Measurements from ENCODE around the gene MED16.
"Not testable (repeated sequence)": the region's sequence is repeated elsewhere in the genome, so short reads cannot be mapped to it uniquely, and the experiment has no call there.

Gene MED16

DNA sequence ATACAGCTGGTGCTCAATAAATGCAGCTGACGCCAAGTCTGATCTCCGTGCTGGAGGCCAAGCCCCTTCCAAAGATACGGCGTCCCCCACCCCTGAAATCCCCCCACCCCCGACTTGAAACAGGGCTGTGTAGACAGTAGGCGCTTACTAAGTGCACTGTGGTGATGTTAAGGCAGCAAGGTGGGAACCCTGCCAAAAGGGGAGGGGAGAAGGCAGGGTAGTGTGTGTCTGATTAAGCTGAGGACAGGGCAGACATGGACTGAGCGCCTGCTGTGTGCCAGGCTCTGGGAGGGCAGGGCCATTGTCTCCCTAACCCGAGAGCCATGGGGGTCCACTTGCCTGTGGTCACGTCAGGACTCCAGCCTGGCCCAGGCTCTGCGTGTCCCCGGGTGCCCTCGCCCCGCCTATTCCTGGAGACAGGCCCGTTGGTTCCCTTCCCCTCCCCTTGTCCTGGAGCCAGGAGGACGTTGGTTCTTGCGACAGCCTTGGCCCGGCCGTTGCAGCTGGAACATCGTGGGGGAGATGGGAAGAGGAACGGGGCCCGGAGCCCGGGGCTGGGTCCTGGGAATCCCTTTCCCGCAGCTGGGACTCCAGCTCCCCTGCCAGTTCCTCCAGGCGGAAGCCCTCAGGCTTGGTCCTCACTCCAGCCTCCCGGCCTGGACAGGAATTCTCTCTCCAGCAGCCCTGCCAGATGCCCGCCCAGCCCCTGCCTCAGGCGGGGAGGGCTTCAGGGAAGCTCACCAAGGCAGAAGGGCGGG lies 42.6 kb downstream of the MED16 start:
- no peak for DNase-seq

DNA sequence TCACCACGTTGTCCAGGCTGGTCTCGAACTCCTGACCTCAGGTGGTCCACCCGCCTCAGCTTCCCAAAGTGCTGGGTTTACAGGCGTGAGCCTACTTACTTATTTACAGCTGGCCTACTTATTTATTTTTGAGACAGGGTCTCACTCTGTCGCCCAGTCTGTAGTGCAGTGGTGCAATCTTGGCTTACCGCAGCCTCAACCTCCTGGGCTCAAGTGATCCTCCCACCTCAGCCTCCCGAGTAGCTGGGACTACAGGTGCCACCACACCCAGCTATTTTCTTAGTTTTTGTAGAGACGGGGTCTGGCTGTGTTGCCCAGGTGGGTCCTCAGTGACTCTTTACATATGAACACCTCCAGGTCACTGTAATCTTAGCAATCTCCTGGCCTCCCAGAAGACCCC lies 43.8 kb downstream of the MED16 start:
- not testable (repeated sequence) for DNase-seq

DNA sequence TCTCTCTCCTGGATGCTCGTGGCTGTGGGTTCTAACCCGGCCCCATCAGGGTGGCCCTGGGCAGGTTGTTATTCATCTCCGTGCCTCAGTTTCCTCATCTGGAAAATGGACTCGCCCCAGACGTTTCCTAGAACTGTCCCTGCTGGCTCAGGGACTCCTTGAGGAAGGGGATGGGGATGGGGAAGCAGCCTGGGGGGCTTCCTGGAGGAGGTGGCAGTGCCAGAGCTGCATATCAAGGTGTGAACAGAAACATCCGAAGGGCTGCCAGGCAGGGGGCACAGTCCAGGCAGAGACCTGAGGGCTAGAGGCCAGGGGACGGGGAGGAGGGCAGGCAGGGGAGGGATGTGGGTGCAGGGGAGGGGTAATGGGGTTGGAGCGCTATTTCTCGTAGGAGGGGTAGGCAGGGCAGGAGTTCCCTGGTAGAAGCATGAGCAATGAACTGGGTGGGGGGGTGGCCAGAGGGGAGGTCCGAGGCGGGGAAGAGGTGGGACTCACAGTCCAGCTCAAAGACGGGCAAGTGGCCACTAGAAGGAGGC lies 44.5 kb downstream of the MED16 start:
- DNase-seq = no peak

DNA sequence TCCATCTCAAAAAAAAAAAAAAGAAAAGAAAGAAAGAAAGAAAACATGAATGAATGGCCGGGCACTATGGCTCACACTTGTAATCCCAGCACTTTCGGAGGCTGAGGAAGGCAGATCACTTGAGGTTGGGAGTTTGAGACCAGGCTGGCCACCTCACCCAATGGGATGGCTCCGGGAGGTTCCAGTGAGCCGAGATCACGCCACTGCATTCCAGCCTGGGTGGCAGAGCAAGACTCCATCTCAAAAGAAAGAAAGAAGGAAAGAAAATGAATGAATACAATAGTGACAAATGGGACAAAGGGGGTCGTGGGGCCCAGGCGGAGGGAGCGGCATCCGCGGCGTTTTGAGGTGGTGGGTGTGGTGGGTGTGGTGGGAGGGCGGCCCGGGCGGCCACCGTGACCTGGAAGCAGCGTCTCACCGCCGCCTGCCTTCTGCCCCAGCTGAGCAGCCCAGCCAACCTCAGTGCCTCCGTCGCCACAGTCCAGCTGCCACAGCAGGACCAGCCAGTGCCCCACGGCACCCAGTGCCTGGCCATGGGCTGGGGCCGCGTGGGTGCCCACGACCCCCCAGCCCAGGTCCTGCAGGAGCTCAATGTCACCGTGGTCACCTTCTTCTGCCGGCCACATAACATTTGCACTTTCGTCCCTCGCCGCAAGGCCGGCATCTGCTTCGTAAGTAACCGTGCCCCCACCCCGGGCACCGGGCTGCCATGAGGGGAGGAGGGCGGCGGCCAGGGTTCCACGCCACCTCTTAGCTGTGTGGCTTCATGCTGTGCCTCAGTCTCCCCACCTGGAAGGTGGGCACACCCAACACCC lies 47.1 kb downstream of the MED16 start:
- DNase-seq = no peak

DNA sequence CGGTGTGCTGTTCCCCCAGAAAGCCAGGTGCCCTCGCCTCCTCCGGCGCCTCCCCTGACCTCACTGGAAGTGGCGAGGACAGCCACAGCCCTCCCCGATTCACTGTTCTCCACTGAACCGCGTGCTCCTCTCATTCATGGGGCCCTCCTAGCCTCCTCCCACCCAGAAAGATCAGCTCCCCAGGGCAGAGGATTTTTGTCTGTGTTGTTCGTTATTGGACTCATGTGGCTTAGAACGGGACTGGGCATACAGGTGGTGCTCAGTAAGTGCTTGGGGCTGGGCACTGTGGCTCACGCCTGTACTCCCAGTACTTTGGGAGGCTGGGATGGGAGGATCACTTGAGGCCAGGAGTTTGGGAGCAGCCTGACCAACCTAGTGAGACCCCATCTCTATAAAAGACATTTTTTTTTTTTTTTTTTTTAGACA lies 48.4 kb downstream of the MED16 start:
- no peak for DNase-seq

DNA sequence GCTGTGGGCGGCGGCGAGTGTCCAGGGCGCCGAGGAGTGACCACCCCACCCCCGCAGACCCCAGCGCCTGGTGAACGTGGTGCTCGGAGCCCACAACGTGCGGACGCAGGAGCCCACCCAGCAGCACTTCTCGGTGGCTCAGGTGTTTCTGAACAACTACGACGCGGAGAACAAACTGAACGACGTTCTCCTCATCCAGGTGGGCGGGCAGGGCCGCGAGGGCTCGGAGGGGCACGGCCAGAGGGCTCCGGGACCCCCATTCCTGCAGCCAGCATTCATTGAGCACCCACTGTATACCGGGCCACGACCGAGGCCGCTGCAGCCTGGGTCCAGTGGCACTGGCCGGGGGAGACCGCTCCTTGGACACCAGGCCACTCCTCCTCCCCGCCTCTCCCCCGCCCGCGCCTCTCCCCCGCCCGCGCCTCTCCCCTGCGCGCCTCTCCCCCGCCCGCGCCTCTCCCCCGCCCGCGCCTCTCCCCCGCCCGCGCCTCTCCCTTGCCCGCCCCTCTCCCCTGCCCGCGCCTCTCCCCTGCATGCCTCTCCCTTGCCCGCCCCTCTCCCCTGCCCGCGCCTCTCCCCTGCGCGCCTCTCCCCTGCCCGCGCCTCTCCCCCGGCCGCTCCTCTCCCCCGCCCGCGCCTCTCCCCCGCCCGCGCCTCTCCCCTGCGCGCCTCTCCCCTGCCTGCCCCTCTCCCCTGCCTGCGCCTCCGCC lies 49.0 kb downstream of the MED16 start:
- DNase-seq = no peak

DNA sequence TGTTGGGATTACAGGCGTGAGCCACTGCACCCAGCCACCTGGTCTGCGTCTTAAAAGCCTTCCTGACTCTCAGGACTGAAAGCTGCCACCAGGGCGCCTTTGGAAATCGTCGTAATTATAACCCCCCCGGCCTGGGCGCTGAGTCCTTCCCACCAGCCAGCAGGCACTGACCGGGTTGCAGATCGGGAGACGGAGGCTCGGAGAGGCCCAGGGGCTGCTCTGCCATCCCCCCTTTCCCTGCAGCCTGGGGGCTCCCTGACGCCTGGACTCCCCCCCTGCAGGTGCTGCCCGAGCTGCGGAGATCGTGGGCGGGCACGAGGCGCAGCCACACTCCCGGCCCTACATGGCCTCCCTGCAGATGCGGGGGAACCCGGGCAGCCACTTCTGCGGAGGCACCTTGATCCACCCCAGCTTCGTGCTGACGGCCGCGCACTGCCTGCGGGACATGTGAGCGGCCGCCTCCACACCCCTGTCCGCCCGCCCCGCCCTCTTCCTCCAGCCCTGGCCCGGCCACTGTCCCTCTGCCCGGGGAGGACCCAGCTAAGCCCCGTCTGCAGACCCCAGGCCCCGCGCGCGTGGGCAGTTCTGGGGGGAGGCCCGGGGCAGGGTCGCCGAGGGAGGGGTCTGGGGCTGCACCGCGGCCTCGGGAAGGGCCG lies 49.7 kb downstream of the MED16 start:
- no peak for DNase-seq

DNA sequence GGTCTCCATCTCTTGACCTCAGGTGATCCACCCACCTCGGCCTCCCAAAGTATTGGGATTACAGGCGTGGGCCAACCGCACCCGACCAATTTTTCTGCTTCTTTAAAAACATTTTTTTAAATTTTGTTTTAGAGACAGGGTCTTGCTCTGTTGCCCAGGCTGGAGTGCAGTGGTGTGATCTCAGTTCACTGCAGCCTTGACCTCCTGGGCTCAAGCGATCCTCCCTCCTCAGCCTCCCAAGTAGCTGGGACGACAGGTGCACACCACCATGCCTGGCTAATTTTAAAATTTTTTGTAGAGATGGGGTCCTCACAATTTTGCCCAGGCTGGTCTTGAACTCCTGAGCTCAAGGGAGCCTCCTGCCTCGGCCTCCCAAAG lies 50.2 kb downstream of the MED16 start:
- DNase-seq = not testable (repeated sequence)

DNA sequence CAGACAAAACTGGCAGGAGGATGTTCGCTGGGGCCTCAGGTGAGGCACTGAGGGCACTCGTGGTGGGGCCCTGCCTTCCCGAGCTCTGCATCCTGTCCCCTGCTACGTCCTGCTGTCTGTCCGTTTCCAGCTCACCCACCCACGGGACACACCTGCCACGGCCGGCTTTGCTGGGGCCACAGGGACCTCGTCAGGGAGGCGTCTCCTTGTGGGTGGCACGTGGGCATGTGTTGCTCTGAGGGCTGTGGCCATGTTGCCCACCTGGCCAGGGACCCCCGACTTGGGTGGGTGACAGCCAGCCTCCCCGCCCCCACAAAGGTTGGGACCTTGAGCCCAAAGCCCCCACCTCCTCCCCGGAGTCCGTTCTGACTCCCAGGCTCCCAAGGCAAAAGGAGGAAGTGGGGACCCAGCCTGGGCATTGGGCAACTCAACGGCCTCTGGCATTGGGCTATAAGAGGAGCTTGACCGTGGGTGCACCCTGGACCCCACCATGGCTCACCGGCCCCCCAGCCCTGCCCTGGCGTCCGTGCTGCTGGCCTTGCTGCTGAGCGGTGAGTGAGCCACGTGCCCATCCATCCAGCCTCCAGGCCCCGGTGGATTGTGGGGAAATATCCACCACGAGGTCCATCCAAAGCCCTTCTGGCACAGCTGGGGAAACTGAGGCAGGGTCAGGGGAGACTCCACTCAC lies 52.3 kb downstream of the MED16 start, which contains the start of gene PRTN3:
TSS of gene PRTN3 (plus strand) at position 481 of the 688 bp plus-strand sequence. CDS start at position 491, 10 bp downstream.
- no peak for DNase-seq

DNA sequence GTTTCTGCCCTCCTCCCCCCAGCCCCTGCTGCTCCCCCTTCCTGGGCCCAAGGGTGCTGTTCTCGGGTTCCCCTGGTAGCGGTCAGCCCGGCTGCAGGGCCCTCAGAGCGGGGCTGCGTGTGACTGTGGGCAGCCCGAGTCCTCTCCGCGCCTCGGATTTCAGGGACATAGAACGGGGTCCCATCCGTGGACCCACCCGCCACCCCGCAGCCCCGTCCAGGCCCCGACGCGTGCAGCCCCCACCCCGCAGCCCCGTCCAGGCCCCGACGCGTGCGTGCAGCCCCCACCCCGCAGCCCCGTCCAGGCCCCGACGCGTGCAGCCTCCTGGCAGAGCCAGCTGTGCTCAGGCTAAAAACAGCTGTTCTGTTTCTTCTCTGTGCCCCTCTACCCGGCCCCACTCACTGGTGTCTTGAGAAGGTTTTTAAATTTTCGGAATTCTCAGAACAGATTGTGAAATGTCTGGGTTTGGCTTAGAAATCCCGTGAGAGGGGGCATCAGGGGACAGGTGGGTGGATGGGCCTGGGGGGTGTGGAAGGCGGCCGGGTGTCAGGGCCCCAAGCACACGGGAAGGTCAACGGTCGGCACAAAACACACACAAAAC lies 57.7 kb downstream of the MED16 start:
- DNase-seq = no peak

DNA sequence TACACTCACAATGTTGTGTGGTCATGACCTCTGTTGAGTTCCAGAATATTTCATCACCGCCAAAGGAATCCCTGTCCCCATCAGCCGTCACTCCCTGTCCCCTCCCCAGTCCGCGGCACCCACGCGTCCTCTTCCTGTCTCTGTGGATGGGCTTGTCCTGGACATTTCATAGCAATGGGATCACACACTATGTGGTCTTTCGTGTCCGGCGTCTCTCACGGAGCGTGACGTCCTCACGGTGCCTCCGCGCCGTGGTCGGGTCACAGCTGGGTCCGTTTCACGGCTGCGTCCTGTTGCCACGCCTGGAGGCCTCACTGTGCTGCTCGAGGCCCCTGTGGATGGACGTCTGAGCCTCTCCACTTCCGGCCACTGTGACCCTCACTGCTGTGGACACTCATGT lies 58.8 kb downstream of the MED16 start:
- DNase-seq = no peak

DNA sequence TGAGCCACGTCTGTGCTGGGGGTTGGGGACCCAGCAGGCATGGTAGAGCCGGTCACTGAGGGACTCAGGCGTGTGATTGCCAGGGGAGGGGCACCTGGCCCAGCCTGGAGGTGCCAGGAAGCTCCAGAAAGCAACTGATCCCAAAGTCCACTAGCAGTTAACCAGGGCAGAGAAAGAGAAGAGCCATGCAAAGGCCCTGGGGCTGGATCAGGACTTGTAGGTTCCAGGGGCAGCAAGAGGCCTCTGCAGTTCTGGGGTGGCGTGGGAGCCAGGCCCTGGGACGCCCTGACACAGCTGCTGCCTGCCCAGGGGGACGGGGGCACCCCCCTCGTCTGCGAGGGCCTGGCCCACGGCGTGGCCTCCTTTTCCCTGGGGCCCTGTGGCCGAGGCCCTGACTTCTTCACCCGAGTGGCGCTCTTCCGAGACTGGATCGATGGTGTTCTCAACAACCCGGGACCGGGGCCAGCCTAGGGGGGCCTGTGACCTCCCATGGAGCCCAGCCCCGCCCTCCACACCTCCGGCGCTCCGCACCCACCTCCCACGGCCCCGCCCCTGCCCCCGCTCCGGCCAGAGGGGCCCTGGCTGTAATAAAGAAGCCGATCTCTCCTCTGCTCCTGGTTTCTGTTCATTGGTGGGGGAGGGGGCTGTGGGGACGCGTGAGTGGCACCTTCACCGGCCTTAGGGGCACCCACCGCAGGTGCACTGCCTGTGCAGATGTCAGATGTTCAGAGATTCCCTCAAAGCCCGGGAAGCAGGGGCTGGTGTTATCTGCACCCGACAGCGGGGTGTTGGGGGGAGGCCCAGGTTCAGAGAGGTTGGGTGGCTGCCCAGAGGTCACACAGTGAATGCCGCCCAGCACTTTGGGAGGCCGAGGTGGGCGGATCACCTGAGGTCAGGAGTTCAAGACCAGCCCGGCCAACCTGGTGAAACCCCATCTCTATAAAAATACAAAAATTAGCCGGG lies 61.3 kb downstream of the MED16 start:
- DNase-seq = no peak

DNA sequence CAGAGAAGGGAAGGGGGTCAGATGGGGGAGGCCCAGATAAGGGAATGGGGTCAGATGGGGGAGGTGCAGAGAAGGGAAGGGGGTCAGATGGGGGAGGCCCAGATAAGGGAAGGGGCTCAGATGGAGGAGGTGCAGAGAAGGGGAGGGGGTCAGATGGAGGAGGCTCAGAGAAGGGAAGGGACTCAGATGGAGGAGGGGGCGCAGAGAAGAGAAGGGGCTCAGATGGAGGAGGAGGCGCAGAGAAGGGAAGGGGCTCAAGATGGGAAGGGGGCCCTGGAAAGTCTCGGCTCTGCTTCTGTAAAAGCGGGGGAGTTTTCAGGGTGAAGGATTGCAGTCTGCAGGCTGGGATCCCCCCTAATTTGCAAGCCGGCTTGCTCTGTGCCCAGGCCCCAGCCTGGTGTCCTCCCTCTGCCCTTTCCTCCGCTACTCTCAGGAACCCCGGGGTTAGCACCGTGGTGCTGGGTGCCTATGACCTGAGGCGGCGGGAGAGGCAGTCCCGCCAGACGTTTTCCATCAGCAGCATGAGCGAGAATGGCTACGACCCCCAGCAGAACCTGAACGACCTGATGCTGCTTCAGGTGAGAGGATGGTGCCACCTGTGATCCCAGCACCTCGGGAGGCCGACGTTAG lies 63.7 kb downstream of the MED16 start:
- DNase-seq = no peak

DNA sequence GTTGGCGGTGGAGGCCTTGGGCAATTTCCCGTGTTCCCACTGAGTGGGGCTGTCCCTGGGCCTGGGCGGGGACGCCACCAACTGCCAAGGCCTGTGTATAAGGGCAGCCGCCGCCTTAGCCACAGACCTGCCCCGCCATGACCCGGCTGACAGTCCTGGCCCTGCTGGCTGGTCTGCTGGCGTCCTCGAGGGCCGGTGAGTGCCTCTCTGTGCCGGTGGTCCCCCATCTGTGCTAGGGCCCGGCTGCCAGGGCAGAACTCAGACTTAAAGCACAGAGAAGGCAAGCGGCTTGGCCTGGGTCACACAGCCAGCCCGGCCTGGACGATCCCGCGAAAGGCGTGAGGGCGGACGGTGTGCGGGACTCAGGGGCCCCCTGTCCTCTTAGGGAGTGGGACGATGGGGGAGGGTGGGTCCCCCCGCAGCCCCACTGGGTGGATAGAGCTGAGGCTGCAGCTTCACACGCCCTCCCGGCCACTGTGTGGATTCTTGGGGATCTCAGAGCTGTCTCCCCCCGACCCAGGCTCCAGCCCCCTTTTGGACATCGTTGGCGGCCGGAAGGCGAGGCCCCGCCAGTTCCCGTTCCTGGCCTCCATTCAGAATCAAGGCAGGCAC lies 65.2 kb downstream of the MED16 start, which contains the start of gene AZU1:
TSS of gene AZU1 (plus strand) at position 128 of the 612 bp plus-strand sequence. CDS start at position 138, 10 bp downstream.
- DNase-seq = no peak

DNA sequence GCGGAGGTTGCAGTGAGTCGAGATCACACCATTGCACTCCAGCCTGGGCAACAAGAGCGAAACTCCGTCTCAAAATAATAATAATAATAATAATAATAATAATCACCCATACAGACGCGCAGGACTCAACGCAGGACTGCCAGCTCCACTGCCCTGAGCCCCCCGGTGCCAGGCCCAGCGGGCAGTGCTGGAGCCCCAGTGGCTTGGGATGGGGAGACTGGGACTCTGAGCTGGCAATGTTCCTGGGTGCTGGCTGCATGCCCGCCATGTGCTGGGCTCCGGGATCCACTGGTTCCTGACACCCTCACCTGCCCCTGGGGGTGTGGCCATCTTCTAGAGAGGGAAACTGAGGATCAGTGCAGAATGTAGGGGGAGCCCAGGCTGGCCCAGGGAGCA lies 65.7 kb downstream of the MED16 start:
- no peak for DNase-seq

DNA sequence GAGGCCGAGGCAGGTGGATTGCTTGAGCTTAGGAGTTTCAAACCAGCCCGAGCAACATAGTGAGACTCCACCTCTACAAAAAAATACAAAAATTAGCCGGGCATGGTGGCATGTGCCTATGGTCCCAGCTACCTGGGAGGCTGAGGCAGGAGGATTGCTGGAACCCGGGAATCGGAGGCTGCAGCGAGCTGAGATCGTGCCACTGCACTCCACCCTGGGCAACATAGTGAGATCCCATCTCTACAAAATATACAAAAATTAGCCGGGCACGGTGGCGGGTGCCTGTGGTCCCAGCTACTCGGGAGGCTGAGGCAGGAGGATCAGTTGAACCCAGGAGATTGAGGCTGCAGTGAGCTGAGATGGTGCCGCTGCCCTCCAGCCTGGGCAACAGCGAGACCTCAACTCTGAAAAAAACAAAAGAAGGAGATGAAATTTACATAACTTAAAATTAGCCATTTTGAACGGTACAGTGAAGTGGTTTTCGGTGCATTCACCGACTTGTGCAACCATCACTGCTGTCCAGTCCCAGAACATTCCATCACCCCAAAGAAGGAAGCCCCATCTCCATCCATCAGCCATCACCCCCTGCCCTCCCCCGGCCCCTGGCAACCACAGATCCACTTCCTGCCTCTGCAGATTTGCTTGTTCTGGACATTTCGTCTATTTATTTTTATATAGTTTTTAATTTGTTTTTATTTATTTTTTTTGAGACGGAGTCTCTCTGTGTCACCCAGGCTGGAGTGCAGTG lies 66.9 kb downstream of the MED16 start:
- DNase-seq = no peak

DNA sequence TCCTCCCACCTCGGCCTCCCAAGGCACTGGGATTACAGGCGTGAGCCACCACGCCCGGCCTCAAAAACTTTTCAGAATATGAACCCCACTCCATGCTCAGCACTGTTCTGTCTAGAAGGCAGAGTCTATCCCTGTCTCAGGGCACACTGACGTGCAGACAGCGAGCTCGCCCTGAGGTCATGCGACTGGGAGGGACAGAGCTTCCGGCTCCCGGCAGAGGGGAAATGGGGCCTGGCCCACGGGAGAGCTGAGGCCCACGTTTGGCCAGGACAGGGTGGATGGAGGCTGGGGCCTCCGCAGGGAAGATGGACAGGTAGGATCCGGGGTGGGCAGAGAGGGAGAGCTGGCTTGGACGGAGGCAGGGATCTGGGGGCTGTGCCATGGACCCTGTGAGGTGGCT lies 68.1 kb downstream of the MED16 start:
- no peak for DNase-seq

DNA sequence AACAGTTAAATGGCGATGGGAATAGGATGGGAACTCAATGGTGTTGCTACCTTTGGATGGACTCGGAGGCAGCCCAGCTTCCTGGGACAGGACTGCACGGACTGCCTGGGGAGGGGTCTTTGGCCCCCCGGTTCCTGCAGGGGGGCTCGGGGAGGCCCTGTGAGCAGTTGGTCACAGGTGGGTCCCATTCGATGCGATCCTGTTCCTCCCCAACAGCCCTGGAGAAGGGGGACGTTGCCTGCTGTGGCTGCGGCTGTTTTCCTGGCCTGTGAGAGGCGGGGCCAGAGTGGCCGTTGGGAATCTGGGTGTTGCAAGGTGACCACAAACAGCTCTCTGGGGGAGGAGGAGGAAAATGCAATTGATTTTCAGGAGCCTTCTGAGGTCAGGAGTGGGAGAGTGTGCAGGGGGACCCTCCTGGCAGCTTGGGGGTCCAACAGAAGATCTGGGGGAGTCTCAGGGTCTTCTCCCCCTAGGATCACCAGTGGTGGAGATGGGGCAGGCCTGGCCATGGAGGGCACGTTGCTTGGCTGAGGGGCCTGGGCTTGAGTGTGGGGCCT lies 69.3 kb downstream of the MED16 start:
- no peak for DNase-seq

All from stimulated activated CD4-positive, alpha-beta T cell treated with anti-CD3 and anti-CD28 coated beads, Interleukin-4, amount 100 ng/mL, for 4 hours (primary cell).